ENCODE data around the gene STEEP1.
A peak's percentile ranks its signal among the peaks of the same experiment; 100 is the strongest.

STEEP1 gene

GRCh38 chrX:119488749-119489148, 76.5 kb downstream of the STEEP1 start:
- DNase-seq (ENCODE audit: low spot score), result peak; percentile 27
